ENCODE data around the gene TMEM179. TPM values are rescaled to one million over a fixed set of nuclear protein-coding genes. Genes with fewer than 3 reads are reported as not detected.

The TMEM179 gene
- total RNA-seq, 1 experiment from 2014 or later: 11.4 TPM

DNA sequence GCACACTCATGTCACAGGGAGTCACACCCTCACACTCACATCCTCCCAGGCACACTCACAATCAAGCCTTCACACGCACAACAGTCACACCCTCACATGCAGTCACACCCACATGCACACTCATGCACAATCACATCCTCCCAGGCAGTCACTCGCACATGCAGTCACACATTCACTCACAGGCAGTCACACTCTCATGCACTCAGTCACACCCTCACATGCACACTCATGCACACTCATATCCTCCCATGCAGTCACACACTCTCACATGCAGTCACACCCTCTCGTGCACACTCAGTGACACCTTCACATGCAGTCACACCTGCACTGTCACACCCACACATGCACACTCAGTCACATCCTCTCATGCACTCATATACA, 12.3 kb downstream of the TMEM179 start:
- H2BK20ac ChIP-seq (ENCODE audit: low read depth, low read length, poor library complexity, severe bottlenecking): no peak overlapping the region
- H3K23ac ChIP-seq (ENCODE audit: insufficient read length, low read depth, low read length): peak overlapping the region; percentile 1
- H3K14ac ChIP-seq (ENCODE audit: insufficient read depth, low read length): no peak overlapping the region
- no peak overlapping the region for H3K27ac ChIP-seq (ENCODE audit: insufficient read length, low read depth, low read length)
- Mint-ChIP-seq H3K4me1 (peaks cover 0 to 5% of the 10 kb centered on the region in 2 experiments; a peak in 3 of 4 replicates), H3K4me3 (no peak overlapping the region), H3K27ac (no peak overlapping the region; a peak in 2 of 7 replicates), H3K9me3 (no peaks in the 10 kb centered on the region; a peak in 1 of 5 replicates), H3K27me3 (ENCODE audit: low read depth) (peaks cover 4% of the 10 kb centered on the region), H3K36me3 (ENCODE audit: insufficient read depth in 1 of 3, low read depth in 3 of 3) (no peaks in the 10 kb centered on the region)
- H3K4me1 ChIP-seq (ENCODE audit: insufficient read depth, low read length): no peaks in the 10 kb centered on the region
- H3K18ac ChIP-seq (ENCODE audit: insufficient read length, low read depth, low read length): no peak overlapping the region
- DNase-seq: no peak
- no peak overlapping the region for H4K5ac ChIP-seq (ENCODE audit: insufficient read length, low read depth, low read length)
- no peak overlapping the region for H2BK5ac ChIP-seq (ENCODE audit: insufficient read length, low read length)
- no peak overlapping the region for H2BK120ac ChIP-seq (ENCODE audit: low read depth, low read length, poor library complexity, severe bottlenecking)
- H4K91ac ChIP-seq (ENCODE audit: insufficient read length, low read depth, low read length): no peak overlapping the region
- no peak overlapping the region for H2AFZ ChIP-seq (ENCODE audit: low read length)
- H2BK15ac ChIP-seq (ENCODE audit: low read depth, low read length): no peak overlapping the region
- no peaks in the 10 kb centered on the region for H3K23me2 ChIP-seq (ENCODE audit: insufficient read length, low read depth, low read length, poor library complexity, severe bottlenecking)
- H3K56ac ChIP-seq (ENCODE audit: insufficient read length, low read depth, low read length): no peak overlapping the region
- H3K9me3 ChIP-seq (ENCODE audit: control insufficient read depth, low read depth, low read length): no peaks in the 10 kb centered on the region
- H3K79me1 ChIP-seq (ENCODE audit: insufficient read depth, low read depth, low read length, poor library complexity, severe bottlenecking): no peaks in the 10 kb centered on the region
- no peak overlapping the region for H2AK5ac ChIP-seq (ENCODE audit: insufficient read length, low read length)
- no peak overlapping the region for H3K9ac ChIP-seq (ENCODE audit: extremely low read depth, insufficient read length, low read length)
- no peak overlapping the region for H3T11ph ChIP-seq (ENCODE audit: low read length)
- H3K4ac ChIP-seq (ENCODE audit: low read depth, low read length): no peak overlapping the region
- no peaks in the 10 kb centered on the region for H4K20me1 ChIP-seq (ENCODE audit: control insufficient read depth, insufficient read depth, insufficient read length)
- no CpG with 5 or more reads among the region's 3 CpGs for WGBS (ENCODE audit: extremely low coverage, insufficient read length, low lambda C conversion rate)
- no peaks in the 10 kb centered on the region for H3K27me3 ChIP-seq (ENCODE audit: insufficient read depth, low read length)
- H3K4me2 ChIP-seq (ENCODE audit: insufficient read depth, insufficient read length, low read length): no peak overlapping the region
- no peak overlapping the region for H2BK12ac ChIP-seq (ENCODE audit: insufficient read length, low read depth, low read length)
- H4K8ac ChIP-seq (replicated peaks; ENCODE audit: insufficient read length, low read depth, low read length): no peak overlapping the region
- H3K79me2 ChIP-seq (ENCODE audit: insufficient read depth, low read length): no peaks in the 10 kb centered on the region
- TF ChIP-seq, protein P1, sequence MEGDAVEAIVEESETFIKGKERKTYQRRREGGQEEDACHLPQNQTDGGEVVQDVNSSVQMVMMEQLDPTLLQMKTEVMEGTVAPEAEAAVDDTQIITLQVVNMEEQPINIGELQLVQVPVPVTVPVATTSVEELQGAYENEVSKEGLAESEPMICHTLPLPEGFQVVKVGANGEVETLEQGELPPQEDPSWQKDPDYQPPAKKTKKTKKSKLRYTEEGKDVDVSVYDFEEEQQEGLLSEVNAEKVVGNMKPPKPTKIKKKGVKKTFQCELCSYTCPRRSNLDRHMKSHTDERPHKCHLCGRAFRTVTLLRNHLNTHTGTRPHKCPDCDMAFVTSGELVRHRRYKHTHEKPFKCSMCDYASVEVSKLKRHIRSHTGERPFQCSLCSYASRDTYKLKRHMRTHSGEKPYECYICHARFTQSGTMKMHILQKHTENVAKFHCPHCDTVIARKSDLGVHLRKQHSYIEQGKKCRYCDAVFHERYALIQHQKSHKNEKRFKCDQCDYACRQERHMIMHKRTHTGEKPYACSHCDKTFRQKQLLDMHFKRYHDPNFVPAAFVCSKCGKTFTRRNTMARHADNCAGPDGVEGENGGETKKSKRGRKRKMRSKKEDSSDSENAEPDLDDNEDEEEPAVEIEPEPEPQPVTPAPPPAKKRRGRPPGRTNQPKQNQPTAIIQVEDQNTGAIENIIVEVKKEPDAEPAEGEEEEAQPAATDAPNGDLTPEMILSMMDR (conservative IDR thresholded peaks at IDR 0.05): no peak

Measured in H9 (cell line).